Measurements from ENCODE around the gene RFX1. TPM values are rescaled to one million over a fixed set of nuclear protein-coding genes. Genes with fewer than 3 reads are reported as not detected.
"Not testable (repeated sequence)": the region's sequence is repeated elsewhere in the genome, so short reads cannot be mapped to it uniquely, and the experiment has no call there.

The RFX1 gene
- total RNA-seq, 1 donor from 2014 or later, result 19.9 TPM

DNA sequence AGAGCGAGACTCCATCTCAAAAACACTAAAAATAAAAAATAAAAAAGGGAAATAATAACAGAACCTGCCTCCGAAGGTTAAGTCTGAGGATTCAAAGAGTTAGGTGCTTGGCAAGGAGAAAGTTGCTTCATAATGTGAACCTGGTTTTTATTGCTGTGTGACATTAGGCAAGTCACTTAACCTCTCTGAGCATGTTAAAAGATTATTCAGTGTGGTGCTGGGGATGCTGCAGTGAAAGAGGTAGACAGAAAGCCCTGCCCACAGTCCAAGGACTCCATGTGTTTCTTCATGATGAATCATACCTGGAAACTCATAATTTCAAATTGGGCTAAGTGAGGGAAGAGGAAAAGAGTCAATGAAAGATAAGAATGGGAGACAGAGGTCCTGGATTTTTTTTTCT is 27.8 kb upstream of the RFX1 start:
- no peaks in the 10 kb centered on the region for H3K9me3 Mint-ChIP-seq
- no peak overlapping the region for H3K4me3 Mint-ChIP-seq
- DNase-seq (ENCODE audit: low read depth, low spot score), result no peak
- H3K4me1 Mint-ChIP-seq, result peaks cover 6% of the 10 kb centered on the region
- no peaks in the 10 kb centered on the region for H3K36me3 Mint-ChIP-seq (ENCODE audit: low read depth)
- H3K27me3 Mint-ChIP-seq (ENCODE audit: low read depth), result peaks cover 13% of the 10 kb centered on the region
- TF ChIP-seq, protein P1, sequence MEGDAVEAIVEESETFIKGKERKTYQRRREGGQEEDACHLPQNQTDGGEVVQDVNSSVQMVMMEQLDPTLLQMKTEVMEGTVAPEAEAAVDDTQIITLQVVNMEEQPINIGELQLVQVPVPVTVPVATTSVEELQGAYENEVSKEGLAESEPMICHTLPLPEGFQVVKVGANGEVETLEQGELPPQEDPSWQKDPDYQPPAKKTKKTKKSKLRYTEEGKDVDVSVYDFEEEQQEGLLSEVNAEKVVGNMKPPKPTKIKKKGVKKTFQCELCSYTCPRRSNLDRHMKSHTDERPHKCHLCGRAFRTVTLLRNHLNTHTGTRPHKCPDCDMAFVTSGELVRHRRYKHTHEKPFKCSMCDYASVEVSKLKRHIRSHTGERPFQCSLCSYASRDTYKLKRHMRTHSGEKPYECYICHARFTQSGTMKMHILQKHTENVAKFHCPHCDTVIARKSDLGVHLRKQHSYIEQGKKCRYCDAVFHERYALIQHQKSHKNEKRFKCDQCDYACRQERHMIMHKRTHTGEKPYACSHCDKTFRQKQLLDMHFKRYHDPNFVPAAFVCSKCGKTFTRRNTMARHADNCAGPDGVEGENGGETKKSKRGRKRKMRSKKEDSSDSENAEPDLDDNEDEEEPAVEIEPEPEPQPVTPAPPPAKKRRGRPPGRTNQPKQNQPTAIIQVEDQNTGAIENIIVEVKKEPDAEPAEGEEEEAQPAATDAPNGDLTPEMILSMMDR (conservative IDR thresholded peaks at IDR 0.05), result no peak
- H3K27ac Mint-ChIP-seq (ENCODE audit: unreplicated experiment), result no peak overlapping the region

DNA sequence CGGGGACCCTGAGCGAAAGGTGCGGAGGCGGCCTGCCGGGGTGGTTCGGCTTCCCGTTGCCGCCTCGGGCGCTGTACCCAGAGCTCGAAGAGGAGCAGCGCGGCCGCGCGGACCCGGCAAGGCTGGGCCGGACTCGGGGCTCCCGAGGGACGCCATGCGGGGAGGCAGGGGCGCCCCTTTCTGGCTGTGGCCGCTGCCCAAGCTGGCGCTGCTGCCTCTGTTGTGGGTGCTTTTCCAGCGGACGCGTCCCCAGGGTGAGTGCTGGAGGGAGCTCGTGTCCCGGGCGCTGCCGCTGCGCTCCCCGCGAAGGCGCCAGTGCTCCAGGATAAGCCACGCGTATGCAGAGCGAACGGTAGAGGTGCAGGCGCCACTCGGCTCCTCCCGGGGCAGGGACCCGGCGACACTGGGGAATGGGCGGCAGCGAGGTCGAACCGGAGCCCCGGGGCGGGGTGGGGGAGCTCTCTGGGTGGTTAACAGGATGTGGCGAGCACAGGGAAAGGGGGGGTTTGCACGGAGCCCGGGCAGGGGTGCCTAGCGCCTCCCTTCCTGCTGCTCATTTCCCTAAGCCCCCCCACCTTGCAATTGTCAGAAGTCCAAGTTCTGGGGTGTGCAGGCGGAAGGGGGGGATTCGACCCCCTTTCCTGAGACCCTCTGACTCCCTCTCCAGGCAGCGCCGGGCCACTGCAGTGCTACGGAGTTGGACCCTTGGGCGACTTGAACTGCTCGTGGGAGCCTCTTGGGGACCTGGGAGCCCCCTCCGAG is 25.8 kb upstream of the RFX1 start, which contains the start of gene IL27RA:
Gene IL27RA, plus strand, starts transcription at position 44 of the 762 bp plus-strand sequence. Its CDS starts 111 bp downstream, at position 155.
- peaks cover 21% of the 10 kb centered on the region for H3K27me3 Mint-ChIP-seq (ENCODE audit: low read depth)
- H3K4me3 Mint-ChIP-seq, result peak within 1 kb of the TSS; percentile 82
- no peak within 1 kb of the TSS for H3K27ac Mint-ChIP-seq (ENCODE audit: unreplicated experiment)
- TF ChIP-seq, protein P1 (conservative IDR thresholded peaks at IDR 0.05), result peak; percentile 65
- H3K4me1 Mint-ChIP-seq, result peaks cover 6% of the 10 kb centered on the region
- no peaks in the 10 kb centered on the region for H3K36me3 Mint-ChIP-seq (ENCODE audit: low read depth)
- DNase-seq (ENCODE audit: low read depth, low spot score), result peak; percentile 48
- H3K9me3 Mint-ChIP-seq, result no peaks in the 10 kb centered on the region

DNA sequence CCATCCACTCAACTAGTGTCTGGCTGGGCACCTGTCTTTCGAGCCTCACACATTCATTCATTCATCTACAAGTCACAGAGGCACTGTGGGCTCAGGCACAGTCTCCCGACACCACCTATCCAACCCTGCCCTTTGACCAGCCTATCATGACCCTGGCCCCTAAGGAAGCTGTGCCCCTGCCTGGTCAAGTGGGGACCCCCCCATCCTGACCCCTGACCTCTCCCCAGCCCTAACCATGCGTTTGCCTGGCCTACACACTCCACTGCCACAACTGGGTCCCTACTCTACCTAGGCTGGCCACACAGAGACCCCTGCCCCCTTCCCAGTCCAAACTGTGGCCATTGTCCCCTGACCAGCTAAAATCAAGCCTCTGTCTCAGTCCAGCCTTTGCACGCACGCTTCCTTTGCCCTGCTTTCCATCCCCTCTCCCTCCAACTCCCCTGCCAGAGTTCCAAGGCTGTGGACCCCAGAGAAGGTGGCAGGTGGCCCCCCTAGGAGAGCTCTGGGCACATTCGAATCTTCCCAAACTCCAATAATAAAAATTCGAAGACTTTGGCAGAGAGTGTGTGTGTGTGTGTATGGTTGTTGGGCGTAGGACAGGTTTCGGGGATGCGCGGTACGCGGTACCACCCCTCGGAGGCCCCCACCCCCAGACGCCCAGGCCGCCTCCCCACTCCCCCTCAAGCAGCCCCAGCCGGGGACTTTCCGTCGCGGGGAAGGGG is 25.0 kb upstream of the RFX1 start:
- Mint-ChIP-seq H3K27me3 (ENCODE audit: low read depth) (peaks cover 21% of the 10 kb centered on the region), H3K4me1 (peaks cover 6% of the 10 kb centered on the region), H3K4me3 (peak overlapping the region; percentile 82), H3K36me3 (ENCODE audit: low read depth) (no peaks in the 10 kb centered on the region), H3K27ac (ENCODE audit: unreplicated experiment) (no peak overlapping the region), H3K9me3 (no peaks in the 10 kb centered on the region)
- TF ChIP-seq, protein P1 (conservative IDR thresholded peaks at IDR 0.05), result no peak
- DNase-seq (ENCODE audit: low read depth, low spot score), result no peak

DNA sequence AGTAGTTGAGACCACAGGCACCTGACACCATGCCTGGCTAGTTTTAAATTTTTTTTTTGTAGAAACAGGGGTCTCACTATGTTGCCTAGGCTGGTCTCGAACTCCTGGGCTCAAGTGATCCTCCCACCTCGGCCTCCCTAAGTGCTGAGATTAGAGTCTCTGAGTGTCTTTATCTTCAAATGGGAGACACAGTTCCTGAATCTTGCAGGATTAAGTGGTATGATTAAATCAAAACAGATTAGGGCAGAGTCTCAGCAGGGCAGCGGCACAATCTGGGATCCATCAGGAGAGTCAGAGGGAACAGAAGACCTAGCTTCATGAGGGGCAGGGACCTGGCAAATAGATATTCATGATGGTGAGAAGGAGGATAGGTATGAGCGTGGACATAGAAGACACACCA is 22.8 kb upstream of the RFX1 start:
- no peaks in the 10 kb centered on the region for H3K9me3 Mint-ChIP-seq
- TF ChIP-seq, protein P1 (conservative IDR thresholded peaks at IDR 0.05), result no peak
- H3K4me3 Mint-ChIP-seq, result peak overlapping the region; percentile 2
- no peak for DNase-seq (ENCODE audit: low read depth, low spot score)
- peaks cover 21% of the 10 kb centered on the region for H3K27me3 Mint-ChIP-seq (ENCODE audit: low read depth)
- no peak overlapping the region for H3K27ac Mint-ChIP-seq (ENCODE audit: unreplicated experiment)
- peaks cover 6% of the 10 kb centered on the region for H3K4me1 Mint-ChIP-seq
- H3K36me3 Mint-ChIP-seq (ENCODE audit: low read depth), result no peaks in the 10 kb centered on the region

DNA sequence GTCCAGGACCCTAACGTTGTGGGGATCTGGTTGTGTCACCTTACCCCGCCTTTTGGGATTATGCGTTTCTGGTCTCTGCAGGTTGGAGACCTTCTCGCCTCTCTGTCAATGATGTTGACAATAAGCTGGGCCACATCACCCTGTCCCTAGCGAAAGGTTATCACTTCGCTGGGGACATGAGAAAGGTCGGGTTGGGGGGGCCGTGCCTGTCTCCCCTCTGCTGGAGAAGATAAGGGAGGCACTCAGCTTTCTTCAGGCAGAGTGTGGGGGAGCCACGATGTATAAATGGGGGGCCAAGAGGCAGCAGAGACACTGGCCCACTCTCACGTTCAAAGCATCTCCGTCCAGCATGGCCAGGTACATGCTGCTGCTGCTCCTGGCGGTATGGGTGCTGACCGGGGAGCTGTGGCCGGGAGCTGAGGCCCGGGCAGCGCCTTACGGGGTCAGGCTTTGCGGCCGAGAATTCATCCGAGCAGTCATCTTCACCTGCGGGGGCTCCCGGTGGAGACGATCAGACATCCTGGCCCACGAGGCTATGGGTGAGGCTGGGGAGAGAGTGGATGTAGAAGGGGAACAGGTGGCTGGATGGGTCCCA is 21.8 kb upstream of the RFX1 start, which contains the start of gene RLN3:
Gene RLN3, plus strand, starts transcription at position 293 of the 595 bp plus-strand sequence. Its CDS starts 57 bp downstream, at position 350.
- Mint-ChIP-seq H3K9me3 (no peaks in the 10 kb centered on the region), H3K27me3 (ENCODE audit: low read depth) (peaks cover 21% of the 10 kb centered on the region), H3K27ac (ENCODE audit: unreplicated experiment) (no peak within 1 kb of the TSS), H3K36me3 (ENCODE audit: low read depth) (no peaks in the 10 kb centered on the region), H3K4me3 (peak within 1 kb of the TSS; percentile 2), H3K4me1 (peaks cover 12% of the 10 kb centered on the region)
- TF ChIP-seq, protein P1 (conservative IDR thresholded peaks at IDR 0.05), result no peak
- no peak for DNase-seq (ENCODE audit: low read depth, low spot score)

DNA sequence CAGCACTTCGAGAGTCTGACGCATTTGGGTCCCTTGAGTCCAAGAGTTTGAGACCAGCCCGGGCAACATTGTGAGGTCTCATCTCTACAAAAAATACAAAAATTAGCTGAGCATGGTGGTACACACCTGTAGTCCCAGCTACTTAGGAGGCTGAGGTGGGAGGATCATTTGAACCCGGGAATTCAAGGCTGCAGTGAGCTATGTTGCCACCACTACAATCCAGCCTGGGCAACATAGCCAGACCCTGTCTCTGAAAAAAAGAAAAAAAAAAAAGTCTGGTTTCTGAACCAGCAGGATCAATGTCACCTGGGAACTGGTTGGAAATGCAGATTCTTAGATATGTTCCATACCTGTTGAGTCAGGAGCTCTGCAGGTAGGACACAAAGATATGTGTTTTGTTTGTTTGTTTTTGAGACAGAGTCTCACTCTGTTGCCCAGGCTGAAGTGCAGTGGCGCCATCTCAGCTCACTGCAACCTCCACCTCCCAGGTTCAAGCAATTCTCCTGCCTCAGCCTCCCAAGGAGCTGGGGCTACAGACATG is 20.6 kb upstream of the RFX1 start:
- DNase-seq (ENCODE audit: low read depth, low spot score), result not testable (repeated sequence)

More for the DNA sequence above, 20.6 kb upstream of the RFX1 start:
- not testable (repeated sequence) for H3K9me3 Mint-ChIP-seq; H3K36me3 Mint-ChIP-seq (ENCODE audit: low read depth); H3K27ac Mint-ChIP-seq (ENCODE audit: unreplicated experiment); H3K4me3 Mint-ChIP-seq
- H3K4me1 Mint-ChIP-seq, result peaks cover 12% of the 10 kb centered on the region
- peaks cover 21% of the 10 kb centered on the region for H3K27me3 Mint-ChIP-seq (ENCODE audit: low read depth)

All from neural crest cell (in vitro differentiated cells).